ENCODE results near the gene ANKMY1. TPM values are rescaled to one million over a fixed set of nuclear protein-coding genes. Genes with fewer than 3 reads are reported as not detected.
A peak's percentile ranks its signal among the peaks of the same experiment; 100 is the strongest.

ANKMY1 gene
- total and polyA plus RNA-seq, 2 of the 13 experiments (the other 11 are each of a cell fraction or from before 2014, with no cell fraction given) = 11.7 to 18.8 TPM

DNA sequence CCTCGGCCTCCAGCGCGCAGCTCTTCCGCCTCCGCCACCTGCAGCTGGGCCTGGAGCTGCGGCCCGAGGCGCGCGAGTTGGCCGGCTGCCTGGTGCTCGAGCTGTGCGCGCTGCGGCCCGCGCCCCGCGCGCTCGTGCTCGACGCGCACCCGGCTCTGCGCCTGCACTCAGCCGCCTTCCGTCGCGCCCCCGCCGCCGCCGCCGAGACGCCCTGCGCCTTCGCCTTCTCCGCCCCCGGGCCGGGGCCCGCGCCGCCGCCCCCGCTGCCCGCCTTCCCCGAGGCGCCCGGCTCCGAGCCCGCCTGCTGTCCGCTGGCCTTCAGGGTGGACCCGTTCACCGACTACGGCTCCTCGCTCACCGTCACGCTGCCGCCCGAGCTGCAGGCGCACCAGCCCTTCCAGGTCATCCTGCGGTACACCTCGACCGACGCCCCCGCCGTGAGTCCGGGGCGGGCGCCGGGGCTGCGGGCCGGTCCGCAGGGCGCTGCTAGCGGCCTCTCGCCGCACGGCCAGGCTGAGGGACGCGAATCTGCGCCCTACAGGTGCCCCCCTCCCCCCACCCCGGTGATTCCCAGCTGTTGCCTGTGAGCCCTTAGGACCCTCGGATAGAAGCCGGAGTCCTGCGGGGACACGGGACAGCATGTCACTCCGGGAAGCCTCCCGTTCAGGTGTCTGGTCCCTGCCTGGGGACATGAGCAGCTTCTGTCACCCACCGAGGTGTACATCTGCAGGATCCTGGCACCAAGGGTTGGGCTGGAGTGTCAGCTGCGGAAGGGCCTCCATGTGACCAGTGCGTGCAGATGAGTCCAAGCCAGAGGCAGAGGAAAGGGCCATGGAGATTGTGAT is 11.1 kb upstream of the ANKMY1 start (continued):
- TF ChIP-seq, protein P1, sequence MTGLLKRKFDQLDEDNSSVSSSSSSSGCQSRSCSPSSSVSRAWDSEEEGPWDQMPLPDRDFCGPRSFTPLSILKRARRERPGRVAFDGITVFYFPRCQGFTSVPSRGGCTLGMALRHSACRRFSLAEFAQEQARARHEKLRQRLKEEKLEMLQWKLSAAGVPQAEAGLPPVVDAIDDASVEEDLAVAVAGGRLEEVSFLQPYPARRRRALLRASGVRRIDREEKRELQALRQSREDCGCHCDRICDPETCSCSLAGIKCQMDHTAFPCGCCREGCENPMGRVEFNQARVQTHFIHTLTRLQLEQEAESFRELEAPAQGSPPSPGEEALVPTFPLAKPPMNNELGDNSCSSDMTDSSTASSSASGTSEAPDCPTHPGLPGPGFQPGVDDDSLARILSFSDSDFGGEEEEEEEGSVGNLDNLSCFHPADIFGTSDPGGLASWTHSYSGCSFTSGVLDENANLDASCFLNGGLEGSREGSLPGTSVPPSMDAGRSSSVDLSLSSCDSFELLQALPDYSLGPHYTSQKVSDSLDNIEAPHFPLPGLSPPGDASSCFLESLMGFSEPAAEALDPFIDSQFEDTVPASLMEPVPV (CRISPR knock-in tag; IDR thresholded peaks at IDR 0.05) = no peak
- TF ChIP-seq ZNF383 (CRISPR knock-in tag; IDR thresholded peaks at IDR 0.05; ENCODE audit: borderline replicate concordance) (no peak), ZMYM3 (CRISPR knock-in tag; IDR thresholded peaks at IDR 0.05) (no peak), CBFB (CRISPR knock-in tag; IDR thresholded peaks at IDR 0.05) (no peak; the same call in 1 of the 2 replicates), ZNF703 (CRISPR knock-in tag; IDR thresholded peaks at IDR 0.05; ENCODE audit: borderline replicate concordance) (no peak), RFXAP (CRISPR knock-in tag; IDR thresholded peaks at IDR 0.05; ENCODE audit: borderline replicate concordance) (peak; percentile 68; the same call in 1 of the 2 replicates), HOXA7 (CRISPR knock-in tag; IDR thresholded peaks at IDR 0.05) (no peak), ZNF33B (CRISPR knock-in tag; IDR thresholded peaks at IDR 0.05) (0 out of 2 replicates have a peak, but pooled peaks have one; percentile 81), MXD4 (CRISPR knock-in tag; IDR thresholded peaks at IDR 0.05) (peak; percentile 60; the same call in 1 of the 2 replicates)
- TF ChIP-seq, protein P2, sequence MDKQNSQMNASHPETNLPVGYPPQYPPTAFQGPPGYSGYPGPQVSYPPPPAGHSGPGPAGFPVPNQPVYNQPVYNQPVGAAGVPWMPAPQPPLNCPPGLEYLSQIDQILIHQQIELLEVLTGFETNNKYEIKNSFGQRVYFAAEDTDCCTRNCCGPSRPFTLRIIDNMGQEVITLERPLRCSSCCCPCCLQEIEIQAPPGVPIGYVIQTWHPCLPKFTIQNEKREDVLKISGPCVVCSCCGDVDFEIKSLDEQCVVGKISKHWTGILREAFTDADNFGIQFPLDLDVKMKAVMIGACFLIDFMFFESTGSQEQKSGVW (CRISPR knock-in tag; IDR thresholded peaks at IDR 0.05; ENCODE audit: borderline replicate concordance) = no peak
- TF ChIP-seq, protein P3, sequence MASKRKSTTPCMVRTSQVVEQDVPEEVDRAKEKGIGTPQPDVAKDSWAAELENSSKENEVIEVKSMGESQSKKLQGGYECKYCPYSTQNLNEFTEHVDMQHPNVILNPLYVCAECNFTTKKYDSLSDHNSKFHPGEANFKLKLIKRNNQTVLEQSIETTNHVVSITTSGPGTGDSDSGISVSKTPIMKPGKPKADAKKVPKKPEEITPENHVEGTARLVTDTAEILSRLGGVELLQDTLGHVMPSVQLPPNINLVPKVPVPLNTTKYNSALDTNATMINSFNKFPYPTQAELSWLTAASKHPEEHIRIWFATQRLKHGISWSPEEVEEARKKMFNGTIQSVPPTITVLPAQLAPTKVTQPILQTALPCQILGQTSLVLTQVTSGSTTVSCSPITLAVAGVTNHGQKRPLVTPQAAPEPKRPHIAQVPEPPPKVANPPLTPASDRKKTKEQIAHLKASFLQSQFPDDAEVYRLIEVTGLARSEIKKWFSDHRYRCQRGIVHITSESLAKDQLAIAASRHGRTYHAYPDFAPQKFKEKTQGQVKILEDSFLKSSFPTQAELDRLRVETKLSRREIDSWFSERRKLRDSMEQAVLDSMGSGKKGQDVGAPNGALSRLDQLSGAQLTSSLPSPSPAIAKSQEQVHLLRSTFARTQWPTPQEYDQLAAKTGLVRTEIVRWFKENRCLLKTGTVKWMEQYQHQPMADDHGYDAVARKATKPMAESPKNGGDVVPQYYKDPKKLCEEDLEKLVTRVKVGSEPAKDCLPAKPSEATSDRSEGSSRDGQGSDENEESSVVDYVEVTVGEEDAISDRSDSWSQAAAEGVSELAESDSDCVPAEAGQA (IDR thresholded peaks at IDR 0.05; ENCODE audit: low read depth) = no peak
- TF ChIP-seq, protein P3 (CRISPR knock-in tag; IDR thresholded peaks at IDR 0.05; ENCODE audit: borderline replicate concordance) = no peak
- TF ChIP-seq, protein P4, sequence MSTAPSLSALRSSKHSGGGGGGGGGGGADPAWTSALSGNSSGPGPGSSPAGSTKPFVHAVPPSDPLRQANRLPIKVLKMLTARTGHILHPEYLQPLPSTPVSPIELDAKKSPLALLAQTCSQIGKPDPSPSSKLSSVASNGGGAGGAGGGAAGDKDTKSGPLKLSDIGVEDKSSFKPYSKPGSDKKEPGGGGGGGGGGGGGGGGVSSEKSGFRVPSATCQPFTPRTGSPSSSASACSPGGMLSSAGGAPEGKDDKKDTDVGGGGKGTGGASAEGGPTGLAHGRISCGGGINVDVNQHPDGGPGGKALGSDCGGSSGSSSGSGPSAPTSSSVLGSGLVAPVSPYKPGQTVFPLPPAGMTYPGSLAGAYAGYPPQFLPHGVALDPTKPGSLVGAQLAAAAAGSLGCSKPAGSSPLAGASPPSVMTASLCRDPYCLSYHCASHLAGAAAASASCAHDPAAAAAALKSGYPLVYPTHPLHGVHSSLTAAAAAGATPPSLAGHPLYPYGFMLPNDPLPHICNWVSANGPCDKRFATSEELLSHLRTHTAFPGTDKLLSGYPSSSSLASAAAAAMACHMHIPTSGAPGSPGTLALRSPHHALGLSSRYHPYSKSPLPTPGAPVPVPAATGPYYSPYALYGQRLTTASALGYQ (CRISPR knock-in tag; IDR thresholded peaks at IDR 0.05) = no peak
- TF ChIP-seq, protein P5, sequence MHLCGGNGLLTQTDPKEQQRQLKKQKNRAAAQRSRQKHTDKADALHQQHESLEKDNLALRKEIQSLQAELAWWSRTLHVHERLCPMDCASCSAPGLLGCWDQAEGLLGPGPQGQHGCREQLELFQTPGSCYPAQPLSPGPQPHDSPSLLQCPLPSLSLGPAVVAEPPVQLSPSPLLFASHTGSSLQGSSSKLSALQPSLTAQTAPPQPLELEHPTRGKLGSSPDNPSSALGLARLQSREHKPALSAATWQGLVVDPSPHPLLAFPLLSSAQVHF (CRISPR knock-in tag; IDR thresholded peaks at IDR 0.05) = no peak

All from HepG2 (cell line).